GM18511 (cell line): ENCODE data around the gene DUOX1.
"Not testable (repeated sequence)": the region's sequence is repeated elsewhere in the genome, so short reads cannot be mapped to it uniquely, and the experiment has no call there.

ENCODE experiments used
- ATAC-seq: cut with Tn5 transposase; IDR thresholded peaks from one replicate; pipeline ENCODE4 v1.9.1; 2021; ENCODE audit warnings: mild to moderate bottlenecking, moderate library complexity; ENCODE audit not compliant: unreplicated experiment

DUOX1 gene

GRCh38 chr15:45120081-45120972 lies 9.5 kb upstream of the DUOX1 start:
- no peak for ATAC-seq

GRCh38 chr15:45121020-45121419 lies 8.8 kb upstream of the DUOX1 start:
- ATAC-seq = no peak

GRCh38 chr15:45121706-45122417 lies 7.9 kb upstream of the DUOX1 start:
- no peak for ATAC-seq

GRCh38 chr15:45122719-45123118 lies 7.1 kb upstream of the DUOX1 start:
- ATAC-seq = no peak

- no peak for ATAC-seq
Observed at GRCh38 chr15:45123397-45123796, 6.4 kb upstream of the DUOX1 start.

- ATAC-seq = no peak
Observed at GRCh38 chr15:45126535-45127158, 3.1 kb upstream of the DUOX1 start.

- no peak for ATAC-seq
Observed at GRCh38 chr15:45128971-45129639, 689 bp upstream of the DUOX1 start.

GRCh38 chr15:45130291-45131000 lies 652 bp downstream of the DUOX1 start:
- no peak for ATAC-seq

GRCh38 chr15:45131510-45131909 lies 1.7 kb downstream of the DUOX1 start:
- no peak for ATAC-seq

GRCh38 chr15:45132844-45133560 lies 3.2 kb downstream of the DUOX1 start:
- no peak for ATAC-seq

GRCh38 chr15:45133561-45133920 lies 3.7 kb downstream of the DUOX1 start:
- ATAC-seq = no peak

GRCh38 chr15:45134046-45134445 lies 4.3 kb downstream of the DUOX1 start:
- ATAC-seq = no peak

GRCh38 chr15:45134682-45135604 lies 5.1 kb downstream of the DUOX1 start:
- no peak for ATAC-seq

- not testable (repeated sequence) for ATAC-seq
Observed at GRCh38 chr15:45135705-45136377, 6.0 kb downstream of the DUOX1 start.

GRCh38 chr15:45136378-45136764 lies 6.6 kb downstream of the DUOX1 start:
- ATAC-seq = no peak

GRCh38 chr15:45137703-45138102 lies 7.9 kb downstream of the DUOX1 start:
- ATAC-seq = no peak

- no peak for ATAC-seq
Observed at GRCh38 chr15:45138814-45139765, 9.3 kb downstream of the DUOX1 start.
